Lower leg skin (tissue), 4 donors: ENCODE results near the gene MORN2. TPM values are rescaled to one million over a fixed set of nuclear protein-coding genes. Genes with fewer than 3 reads are reported as not detected.

Source experiments
- DNase-seq, 2 donors: peaks; one replicate each; pipeline ENCODE4 v3.0.0-alpha.2; 2019; ENCODE audit warnings: low spot score in 2 of 2
- H3K4me3 ChIP-seq: fragments of 200-600 bp; sonication (generic); 2 replicates; pipeline ENCODE4 v1.5.1; 2017; ENCODE audit warnings: mild to moderate bottlenecking, low read depth; ENCODE audit not compliant: poor library complexity, severe bottlenecking
- POLR2A ChIP-seq, 2 donors: fragments of 450-650 bp; IDR thresholded peaks; one replicate each; pipeline ENCODE4 v1.6.1; 2016 to 2017; ENCODE audit warnings: antibody characterized with exemption in 2 of 2, mild to moderate bottlenecking in 1 of 2, moderate library complexity in 1 of 2
- WGBS, 2 donors: methylation state at CpG; one replicate each; pipeline ENCODE4 v1.1.5; 2018; 5-methylcytosine and 5-hydroxymethylcytosine counted together
- intact Hi-C: fragments of 100-400 bp; cut with DNase I; formaldehyde crosslinking; loops from one replicate; pipeline ENCODE4 v1.15.0; 2023; ENCODE audit warnings: low total_unique reads
- total RNA-seq, 4 donors: library from RNA; depleted of rRNA; stranded (reverse); fragments of >200 nt; gene quantifications; one replicate each; pipeline ENCODE4 v1.1.0, GENCODE V29; 2016
- TF ChIP-seq, protein P1 (sequence below), 3 donors: fragments of 450-650 bp; IDR thresholded peaks; one replicate each; pipeline ENCODE4 v1.5.1; 2016; ENCODE audit warnings: antibody characterized with exemption in 3 of 3, mild to moderate bottlenecking in 3 of 3, moderate library complexity in 2 of 3

MORN2 gene
- total RNA-seq, 4 donors from 2014 or later, result 3.3 to 11.0 (median 6.5) TPM

DNA sequence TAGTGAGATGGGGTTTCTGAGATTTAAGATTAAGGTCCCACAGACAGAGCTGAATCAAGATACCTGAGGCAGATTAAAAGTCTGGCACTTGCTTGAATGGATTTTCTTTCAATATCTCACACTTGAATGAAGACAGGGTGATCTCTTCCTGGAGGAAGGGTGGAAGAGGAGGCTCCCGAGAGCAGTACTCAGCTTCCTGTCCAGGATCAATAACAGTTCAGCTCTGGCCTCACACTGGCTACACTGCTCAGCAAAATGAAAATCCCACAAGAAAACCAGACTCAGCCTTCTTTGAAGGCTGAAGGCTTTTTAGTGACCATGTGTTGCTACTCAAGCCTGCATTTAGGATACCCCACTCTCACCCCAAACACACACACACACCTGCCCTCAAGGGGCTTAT is 24.9 kb downstream of the MORN2 start:
- no peak overlapping the region for H3K4me3 ChIP-seq
- WGBS, 2 donors, result 75 to 90% methylated on average over 1 of the region's 1 CpG
- intact Hi-C loops, result no loop called here
- TF ChIP-seq POLR2A (IDR thresholded peaks at IDR 0.05), result no peak
- TF ChIP-seq, protein P1, sequence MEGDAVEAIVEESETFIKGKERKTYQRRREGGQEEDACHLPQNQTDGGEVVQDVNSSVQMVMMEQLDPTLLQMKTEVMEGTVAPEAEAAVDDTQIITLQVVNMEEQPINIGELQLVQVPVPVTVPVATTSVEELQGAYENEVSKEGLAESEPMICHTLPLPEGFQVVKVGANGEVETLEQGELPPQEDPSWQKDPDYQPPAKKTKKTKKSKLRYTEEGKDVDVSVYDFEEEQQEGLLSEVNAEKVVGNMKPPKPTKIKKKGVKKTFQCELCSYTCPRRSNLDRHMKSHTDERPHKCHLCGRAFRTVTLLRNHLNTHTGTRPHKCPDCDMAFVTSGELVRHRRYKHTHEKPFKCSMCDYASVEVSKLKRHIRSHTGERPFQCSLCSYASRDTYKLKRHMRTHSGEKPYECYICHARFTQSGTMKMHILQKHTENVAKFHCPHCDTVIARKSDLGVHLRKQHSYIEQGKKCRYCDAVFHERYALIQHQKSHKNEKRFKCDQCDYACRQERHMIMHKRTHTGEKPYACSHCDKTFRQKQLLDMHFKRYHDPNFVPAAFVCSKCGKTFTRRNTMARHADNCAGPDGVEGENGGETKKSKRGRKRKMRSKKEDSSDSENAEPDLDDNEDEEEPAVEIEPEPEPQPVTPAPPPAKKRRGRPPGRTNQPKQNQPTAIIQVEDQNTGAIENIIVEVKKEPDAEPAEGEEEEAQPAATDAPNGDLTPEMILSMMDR (IDR thresholded peaks at IDR 0.05), result no peak
- DNase-seq, result no peak

DNA sequence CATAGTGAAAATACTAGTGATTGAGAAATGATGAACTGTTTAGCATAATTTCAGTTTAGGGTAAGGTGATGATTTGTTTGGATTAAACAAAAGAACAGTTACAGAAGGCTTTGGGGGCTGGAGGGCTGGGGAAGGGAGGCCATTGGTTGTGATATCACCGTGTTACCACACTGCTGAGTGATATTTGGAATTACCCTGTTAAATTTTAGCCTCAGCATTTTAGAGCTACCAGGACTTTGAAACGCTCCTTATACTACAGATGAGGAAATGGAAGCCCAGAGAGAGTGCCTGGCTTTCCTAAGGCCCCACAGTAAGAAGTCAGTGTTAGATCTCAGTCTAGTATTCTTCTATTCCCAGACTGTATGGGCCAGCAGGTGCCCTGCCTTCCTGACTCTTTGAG is 29.5 kb downstream of the MORN2 start:
- no peak for TF ChIP-seq POLR2A (IDR thresholded peaks at IDR 0.05)
- TF ChIP-seq, protein P1 (IDR thresholded peaks at IDR 0.05), result no peak
- intact Hi-C loops, result no loop called here
- no peak for DNase-seq
- WGBS, 2 donors, result 91 to 98% methylated on average over 2 of the region's 2 CpGs
- no peak overlapping the region for H3K4me3 ChIP-seq

DNA sequence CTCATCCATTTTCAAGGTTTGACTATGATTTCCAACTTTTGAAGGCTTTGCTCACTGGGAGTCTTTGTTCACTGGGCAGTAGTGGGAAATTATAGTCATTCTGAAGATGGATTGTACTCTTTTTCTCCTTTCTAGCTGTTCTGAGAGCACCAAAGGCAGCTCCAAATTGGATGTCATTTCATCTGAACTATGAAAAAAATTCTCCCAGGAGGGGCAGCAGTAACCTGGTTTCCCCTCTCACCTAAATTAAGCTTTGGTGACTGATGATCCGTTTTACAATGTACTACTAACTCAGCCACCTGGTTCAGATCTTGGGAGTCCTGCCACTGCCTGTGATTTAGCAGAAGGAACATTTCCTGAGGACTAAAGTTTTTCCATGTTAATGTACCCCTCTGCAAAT is 31.5 kb downstream of the MORN2 start:
- TF ChIP-seq POLR2A (IDR thresholded peaks at IDR 0.05), result no peak
- TF ChIP-seq, protein P1 (IDR thresholded peaks at IDR 0.05), result no peak
- H3K4me3 ChIP-seq, result no peak overlapping the region
- WGBS, 2 donors, result 48 to 69% methylated on average over 1 of the region's 1 CpG
- intact Hi-C loops, result no loop called here
- DNase-seq, result no peak

DNA sequence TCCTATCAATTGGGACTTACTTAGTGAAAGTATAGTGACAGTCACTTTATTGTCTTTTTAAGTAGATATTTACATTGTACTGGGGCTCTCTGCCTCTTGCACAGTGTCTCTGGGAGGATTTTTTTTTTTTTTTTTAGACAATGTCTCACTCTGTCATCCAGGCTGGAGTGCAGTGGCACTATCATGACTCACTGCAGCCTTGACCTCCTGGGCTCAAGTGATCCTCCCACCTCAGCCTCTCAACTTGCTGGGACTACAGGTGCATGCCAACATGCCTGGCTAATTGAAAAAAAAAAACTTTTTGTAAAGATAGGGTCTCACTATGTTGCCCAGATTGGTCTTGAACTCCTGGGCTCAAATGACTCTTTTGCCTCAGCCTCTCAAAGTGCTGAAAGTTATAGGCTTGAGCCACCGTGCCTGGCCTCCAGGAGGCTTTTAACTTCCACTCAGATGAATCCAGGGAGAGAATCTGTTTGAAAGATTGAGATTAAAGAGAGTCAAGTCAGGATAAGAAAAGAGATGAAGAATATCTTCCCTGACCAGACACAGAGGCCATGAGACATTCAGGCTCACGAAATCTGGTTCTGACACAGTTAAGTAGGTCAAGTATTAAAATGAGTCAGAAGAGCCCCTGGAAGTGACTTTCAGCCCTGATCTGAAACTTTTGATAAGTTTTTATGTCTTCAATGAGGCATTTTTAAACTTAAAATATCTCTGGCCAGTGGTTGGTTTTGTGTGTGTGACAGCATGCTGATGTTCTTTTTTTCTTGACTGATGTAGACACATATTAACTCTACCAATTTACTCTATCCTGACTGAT is 32.2 kb downstream of the MORN2 start:
- no peak overlapping the region for H3K4me3 ChIP-seq
- WGBS, 2 donors, result 72 to 84% methylated on average over 2 of the region's 2 CpGs
- intact Hi-C loops, result no loop called here
- TF ChIP-seq, protein P1 (IDR thresholded peaks at IDR 0.05), result no peak
- TF ChIP-seq POLR2A (IDR thresholded peaks at IDR 0.05), result no peak
- no peak for DNase-seq

DNA sequence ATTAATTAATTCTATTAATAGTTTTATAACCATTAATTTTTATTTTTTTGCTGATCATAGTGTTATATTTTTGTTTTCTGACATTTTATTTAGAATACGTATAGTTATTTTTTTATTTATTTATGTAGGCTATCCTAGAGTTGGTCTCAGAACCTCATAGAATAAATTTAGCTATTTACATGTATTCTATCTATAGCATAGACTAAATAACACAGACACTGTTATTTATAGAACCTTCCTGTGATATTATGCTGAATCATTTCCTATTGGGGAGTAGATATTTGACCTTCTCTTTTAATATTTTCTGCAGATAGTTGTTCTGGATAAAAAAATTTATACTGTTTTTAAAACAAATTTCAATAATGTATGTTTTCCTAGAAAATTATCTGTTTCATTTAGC is 34.1 kb downstream of the MORN2 start:
- H3K4me3 ChIP-seq, result no peak overlapping the region
- intact Hi-C loops, result no loop called here
- no peak for DNase-seq
- 94 to 98% methylated on average over 1 of the region's 1 CpG for WGBS, 2 donors
- TF ChIP-seq, protein P1 (IDR thresholded peaks at IDR 0.05), result no peak
- TF ChIP-seq POLR2A (IDR thresholded peaks at IDR 0.05), result no peak

DNA sequence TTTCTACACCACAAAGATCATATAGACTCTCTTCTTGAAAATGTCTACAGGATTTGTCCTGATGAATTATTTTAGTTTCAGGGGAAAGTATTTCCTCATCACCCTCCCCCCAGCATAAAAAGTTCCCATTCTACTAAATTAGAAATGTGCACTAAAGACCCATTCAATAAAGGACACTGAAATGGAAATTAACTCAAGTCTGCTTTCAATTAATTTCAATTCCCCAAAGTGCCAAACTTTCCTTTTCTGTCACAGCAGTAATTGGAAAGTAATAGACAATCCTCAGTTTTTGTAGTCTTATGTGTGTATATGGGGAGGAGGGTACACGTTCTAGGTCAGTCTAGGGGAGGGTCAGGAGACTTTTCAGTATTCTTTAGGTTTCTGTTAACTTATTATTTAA is 35.4 kb downstream of the MORN2 start:
- WGBS, 2 donors, result 68 to 82% methylated on average over 1 of the region's 1 CpG
- intact Hi-C loops, result no loop called here

More for the DNA sequence above, 35.4 kb downstream of the MORN2 start:
- no peak for DNase-seq
- no peak overlapping the region for H3K4me3 ChIP-seq
- TF ChIP-seq, protein P1 (IDR thresholded peaks at IDR 0.05), result no peak
- TF ChIP-seq POLR2A (IDR thresholded peaks at IDR 0.05), result no peak
